Measurements from ENCODE around the gene LYPD8.

The LYPD8 gene

DNA sequence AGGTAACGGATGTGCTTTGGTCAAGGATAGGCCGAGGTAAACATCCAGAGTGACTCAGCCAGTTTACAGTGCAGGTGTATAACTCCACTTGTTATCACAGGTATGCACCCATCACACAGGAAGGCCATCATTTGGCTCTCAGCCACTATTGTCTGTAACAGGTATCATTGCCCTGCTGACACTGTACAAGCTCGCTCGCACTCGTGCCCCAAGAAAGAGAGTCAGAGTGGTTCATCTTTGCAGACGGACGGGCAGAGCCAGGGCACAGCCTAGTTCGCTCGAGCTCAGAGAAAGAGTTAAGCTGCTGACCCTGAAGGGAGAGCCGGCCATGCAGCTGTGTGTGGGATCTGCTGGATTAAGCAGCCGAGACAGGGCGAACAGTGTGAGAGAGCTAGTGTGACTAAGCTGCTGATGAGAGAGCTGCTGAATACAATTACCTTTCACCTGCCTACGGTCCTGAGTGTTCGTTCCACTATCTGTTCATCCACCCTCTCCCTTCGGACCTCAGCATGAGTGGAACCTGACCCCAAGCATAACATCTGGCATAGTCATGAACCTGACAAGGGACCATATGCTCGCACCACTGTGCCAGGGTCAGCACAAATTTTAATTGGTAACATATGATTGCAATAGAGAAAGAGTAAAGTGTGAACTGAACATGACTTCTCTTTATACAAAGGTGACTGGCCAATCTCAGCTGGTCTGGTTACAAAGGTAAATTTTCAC lies 27.0 kb upstream of the LYPD8 start:
- no peak for TF ChIP-seq ZFX (IDR thresholded peaks at IDR 0.05)
- TF ChIP-seq, protein P1, sequence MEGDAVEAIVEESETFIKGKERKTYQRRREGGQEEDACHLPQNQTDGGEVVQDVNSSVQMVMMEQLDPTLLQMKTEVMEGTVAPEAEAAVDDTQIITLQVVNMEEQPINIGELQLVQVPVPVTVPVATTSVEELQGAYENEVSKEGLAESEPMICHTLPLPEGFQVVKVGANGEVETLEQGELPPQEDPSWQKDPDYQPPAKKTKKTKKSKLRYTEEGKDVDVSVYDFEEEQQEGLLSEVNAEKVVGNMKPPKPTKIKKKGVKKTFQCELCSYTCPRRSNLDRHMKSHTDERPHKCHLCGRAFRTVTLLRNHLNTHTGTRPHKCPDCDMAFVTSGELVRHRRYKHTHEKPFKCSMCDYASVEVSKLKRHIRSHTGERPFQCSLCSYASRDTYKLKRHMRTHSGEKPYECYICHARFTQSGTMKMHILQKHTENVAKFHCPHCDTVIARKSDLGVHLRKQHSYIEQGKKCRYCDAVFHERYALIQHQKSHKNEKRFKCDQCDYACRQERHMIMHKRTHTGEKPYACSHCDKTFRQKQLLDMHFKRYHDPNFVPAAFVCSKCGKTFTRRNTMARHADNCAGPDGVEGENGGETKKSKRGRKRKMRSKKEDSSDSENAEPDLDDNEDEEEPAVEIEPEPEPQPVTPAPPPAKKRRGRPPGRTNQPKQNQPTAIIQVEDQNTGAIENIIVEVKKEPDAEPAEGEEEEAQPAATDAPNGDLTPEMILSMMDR (conservative IDR thresholded peaks at IDR 0.05): no peak
- H3K27ac ChIP-seq: no peak overlapping the region

DNA sequence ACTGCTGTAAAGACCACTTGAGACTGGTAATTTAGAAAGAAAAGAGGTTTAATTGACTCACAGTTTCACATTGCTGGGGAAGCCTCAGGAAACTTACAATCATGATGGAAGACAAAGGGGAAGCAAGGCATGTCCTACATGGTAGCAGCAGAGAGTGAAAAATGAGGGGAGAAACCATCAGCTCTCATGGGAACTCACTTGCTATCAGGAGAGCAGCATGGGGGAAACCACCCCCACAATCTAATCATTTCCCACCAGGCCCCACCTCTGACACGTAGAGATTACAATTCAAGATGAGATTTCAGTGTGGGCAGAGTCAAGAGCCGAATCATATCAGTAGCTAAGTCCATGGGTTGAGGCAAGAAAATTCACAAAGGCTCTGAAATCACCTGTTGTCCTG lies 23.8 kb upstream of the LYPD8 start:
- TF ChIP-seq, protein P1 (conservative IDR thresholded peaks at IDR 0.05): no peak
- no peak for TF ChIP-seq ZFX (IDR thresholded peaks at IDR 0.05)
- no peak overlapping the region for H3K27ac ChIP-seq

DNA sequence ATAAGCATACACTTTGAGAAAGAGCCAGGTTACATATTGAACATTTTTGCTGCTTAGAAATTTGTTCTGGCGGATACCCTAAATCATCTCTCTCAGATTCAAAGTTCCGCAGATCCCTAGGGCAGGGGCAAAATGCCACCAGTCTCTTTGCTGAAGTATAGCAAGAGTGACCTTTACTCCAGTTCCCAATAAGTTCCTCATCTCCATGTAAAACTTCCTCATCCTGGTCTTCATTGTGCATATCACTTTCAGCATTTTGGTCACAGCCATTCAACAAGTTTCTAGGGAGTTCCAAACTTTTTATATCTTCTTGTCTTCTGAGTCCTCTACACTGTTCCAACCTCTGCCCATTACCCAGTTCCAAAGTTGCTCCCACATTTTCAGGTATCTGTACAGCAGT lies 23.3 kb upstream of the LYPD8 start:
- H3K27ac ChIP-seq: no peak overlapping the region
- TF ChIP-seq ZFX (IDR thresholded peaks at IDR 0.05): no peak
- TF ChIP-seq, protein P1 (conservative IDR thresholded peaks at IDR 0.05): no peak

DNA sequence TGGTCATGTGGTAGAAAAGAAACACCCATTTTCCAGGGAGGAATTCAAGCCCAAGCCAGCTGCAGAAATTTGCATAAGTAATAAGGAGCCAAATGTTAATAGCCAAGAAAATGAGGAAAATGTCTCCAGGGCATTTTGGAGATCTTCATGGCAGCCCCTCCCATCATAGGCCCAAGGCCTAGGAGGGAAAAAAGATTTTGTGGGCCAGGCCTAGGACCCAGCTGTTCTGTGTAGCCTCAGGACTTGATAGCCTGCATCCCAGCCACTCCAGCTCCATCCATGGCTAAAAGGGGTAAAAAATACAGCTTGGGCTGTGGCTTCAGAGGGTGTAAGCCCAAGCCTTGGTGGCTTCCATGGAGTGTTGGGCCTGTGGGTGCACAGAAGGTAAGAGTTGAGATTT lies 21.4 kb upstream of the LYPD8 start:
- no peak overlapping the region for H3K27ac ChIP-seq
- TF ChIP-seq ZFX (IDR thresholded peaks at IDR 0.05): no peak
- TF ChIP-seq, protein P1 (conservative IDR thresholded peaks at IDR 0.05): no peak

DNA sequence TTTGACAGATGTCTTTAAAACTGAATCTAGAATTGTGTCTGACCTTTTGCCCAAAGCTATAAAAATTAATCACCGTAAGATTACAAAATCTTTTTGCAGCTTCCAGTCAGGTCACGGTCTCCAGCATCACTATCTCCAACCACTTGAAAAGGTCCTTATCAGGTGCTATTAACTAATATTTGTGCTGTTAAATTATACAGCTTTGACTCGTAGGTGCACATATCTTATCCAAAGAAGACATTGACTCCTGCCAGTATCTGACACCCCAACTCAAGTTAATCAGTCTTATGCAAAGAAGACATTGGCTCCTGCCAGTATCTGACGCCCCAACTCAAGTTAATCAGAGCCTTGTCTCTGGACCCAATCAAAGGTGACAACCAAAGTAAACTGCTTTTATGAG lies 19.9 kb upstream of the LYPD8 start:
- H3K27ac ChIP-seq: no peak overlapping the region
- TF ChIP-seq, protein P1 (conservative IDR thresholded peaks at IDR 0.05): no peak
- no peak for TF ChIP-seq ZFX (IDR thresholded peaks at IDR 0.05)

DNA sequence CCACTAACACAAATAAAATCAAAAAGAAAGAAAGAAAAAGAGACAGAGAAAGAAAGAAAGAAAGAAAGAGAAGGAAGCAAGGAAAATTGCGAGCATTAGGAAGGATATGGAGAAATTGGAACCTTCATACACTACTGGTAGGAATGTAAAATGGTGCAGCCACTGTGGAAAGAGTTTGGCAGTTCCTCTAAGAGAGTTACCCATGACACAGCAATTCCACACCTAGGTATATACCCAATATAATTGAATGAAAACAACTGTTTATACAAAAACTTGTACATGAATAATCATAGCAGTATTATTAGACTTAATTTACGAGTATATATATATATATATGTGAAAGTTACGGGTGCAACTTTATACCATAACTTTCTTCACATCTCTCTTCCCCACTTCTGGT lies 4.1 kb upstream of the LYPD8 start:
- no peak overlapping the region for H3K27ac ChIP-seq

DNA sequence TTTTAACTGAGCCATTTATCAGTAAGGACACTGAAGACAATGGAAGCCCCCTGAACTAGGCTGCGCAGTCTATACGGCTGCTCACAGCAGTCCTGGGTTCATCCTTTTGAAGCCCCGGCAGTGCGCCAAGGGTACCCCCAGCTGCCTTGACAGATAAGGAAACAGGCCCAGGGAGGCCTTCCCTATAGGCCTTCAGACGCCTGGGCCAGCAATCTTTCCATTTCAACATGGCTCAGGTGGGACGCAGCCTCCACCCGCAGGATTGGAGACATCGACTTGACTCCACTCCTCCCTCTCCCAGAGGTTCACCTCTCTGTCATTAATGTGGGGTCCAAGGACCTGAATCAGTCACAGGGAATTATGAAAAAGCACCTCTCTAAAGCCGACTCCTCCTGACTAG lies 2.8 kb upstream of the LYPD8 start:
- H3K27ac ChIP-seq: no peak overlapping the region
- TF ChIP-seq, protein P1 (conservative IDR thresholded peaks at IDR 0.05): no peak
- TF ChIP-seq ZFX (IDR thresholded peaks at IDR 0.05): no peak

More for the DNA sequence above, 4.1 kb upstream of the LYPD8 start:
- no peak for TF ChIP-seq ZFX (IDR thresholded peaks at IDR 0.05)
- TF ChIP-seq, protein P1 (conservative IDR thresholded peaks at IDR 0.05): no peak

Measured in C4-2B (cell line).